CD4-positive, alpha-beta T cell treated with Interleukin-2 at 100 ng/mL for 4 hours (primary cell): Measurements from ENCODE around the gene SOX2.

Source experiments
- DNase-seq: peaks from one replicate; pipeline ENCODE4 v3.0.0-alpha.2; 2020; ENCODE audit warnings: low spot score

The SOX2 gene

DNA sequence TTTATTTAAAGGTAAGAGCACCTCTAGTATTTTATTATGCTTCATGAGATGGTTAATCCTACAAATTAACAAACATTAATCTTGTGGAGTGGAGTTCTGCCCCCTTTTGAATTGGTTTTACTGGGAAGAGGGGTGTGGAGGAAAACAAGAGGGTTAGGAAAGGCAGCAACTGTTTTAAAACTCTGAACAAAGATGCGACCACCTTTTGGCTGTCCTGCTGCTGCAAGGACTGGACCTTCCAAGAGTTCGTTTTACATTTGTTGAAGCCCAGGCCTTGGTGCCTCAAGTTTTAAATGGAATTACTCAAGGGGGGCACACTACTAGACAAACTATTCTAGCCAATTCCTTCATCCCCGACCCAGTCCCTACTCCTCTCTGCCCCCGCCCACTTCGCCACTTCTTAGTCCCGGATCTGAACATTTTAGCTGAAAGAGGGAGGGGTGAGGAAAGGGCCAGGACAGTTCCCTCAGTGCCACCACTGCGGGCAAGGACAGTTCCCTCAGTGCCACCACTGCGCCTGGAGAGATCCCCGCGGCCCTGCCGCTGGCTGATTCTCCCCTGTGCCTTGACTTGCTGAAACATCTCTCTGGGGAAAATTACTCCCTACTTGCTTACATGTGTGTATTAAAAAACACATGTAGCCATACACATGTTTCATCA, 11.2 kb downstream of the SOX2 start:
- no peak for DNase-seq

GRCh38 chr3:181723625-181724191, 12.0 kb downstream of the SOX2 start:
- no peak for DNase-seq

DNA sequence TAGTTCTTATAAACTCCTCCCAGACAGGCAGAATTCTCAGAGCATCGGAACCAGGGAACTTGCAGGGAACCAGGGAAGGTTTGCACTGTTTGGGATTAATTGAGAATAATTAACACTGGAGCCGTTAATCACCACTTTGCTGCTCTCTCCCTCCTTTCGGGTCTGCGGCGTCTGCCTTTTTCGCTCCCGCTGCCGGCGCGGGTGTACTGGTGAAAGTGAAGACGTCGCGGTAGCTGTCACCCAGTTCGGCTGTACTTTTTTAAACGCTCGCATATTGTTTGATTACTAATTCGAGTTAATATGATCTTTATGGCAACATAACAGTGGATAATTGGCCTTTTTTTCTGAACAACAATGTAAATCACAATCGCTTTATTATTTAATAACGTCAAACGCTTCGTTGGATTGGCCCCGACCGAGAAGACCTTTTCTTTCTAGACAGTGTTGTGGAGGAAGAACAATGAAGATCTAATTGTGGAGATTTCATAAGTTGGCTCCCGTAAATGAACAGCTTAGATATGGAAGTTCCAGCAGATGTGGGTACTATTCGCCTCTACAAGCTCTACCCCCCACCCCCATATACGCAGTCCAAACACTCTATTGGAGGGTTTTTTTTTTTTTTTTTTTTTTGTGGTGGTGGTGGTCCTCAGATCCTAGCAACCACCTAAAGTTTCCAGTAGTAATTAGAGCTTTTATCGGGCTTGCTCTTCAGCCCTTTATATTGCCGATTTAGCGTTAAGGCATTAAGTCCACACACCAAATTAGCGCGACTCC, 12.7 kb downstream of the SOX2 start:
- DNase-seq = no peak

DNA sequence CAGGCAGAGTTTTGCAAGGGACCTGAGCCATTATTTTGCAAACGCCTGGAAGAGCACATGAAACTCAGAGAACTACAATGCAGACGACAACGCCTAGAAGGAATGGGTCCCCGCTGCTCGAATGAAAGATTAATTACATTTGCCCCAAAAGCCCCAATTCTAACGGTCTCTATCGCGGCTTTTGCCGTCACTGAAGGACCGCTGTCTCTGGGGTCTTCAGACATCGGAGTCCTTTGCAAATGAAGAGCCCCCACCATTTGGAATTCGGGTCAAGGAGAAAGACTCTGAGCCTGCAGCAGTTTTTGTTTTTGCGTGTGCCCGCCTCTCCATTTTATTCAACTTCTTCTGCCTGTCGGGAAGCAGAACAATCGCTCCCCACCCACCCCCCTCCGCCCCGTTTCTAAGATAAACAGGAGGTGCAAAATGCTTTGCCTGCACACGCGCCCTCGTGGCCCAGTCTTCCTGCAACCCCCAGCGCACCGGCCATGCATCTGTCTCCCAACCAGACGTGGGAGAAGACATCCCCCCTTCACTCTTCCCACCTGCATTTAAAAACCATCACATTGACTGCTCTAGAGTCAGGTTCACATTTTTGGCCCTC, 13.5 kb downstream of the SOX2 start:
- DNase-seq = no peak

- no peak for DNase-seq
Measured at GRCh38 chr3:181725830-181726229, 14.1 kb downstream of the SOX2 start.

GRCh38 chr3:181726351-181727330, 14.9 kb downstream of the SOX2 start:
- DNase-seq = no peak

- DNase-seq = no peak
Measured at GRCh38 chr3:181727341-181728032, 15.8 kb downstream of the SOX2 start.

DNA sequence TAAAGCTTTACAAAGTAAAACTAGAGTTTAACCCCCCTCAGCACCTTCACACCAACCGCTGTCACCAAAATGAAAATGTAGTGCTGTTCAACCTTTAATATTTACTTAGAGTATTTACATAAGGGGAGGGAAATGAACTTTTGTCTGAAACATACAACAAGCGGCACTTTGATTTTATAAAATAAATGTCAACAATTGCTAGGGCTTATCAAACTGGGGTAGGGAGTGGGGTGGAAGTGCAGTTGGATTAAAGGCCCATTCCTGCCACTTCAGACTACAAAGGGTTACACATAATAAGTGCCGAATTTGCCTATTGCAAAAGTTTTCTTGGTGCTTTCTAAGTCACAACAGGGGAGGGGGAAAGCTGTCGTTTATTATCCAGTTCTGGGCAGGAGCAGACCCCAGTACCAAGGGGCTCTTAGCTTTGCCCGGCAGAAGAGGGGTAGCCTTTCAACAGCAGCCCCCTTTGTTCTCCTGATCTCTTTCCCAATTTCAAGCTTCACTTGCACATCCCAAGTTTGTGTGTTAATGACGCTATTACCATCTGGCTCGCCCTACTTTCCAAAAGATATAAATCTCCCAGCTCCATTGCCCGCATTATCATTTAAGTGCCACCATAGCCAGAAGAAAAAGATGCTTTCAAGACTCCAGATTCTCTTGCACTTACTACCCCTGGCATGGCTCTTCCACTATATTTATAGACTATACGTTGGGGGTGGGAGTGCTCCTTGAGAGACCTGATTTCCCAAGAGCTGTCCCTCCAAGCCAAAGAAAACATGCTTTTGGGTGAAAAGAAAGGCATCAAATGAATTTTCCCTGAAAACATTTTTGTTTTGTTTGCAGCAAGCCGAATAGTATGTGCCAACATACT, 17.0 kb downstream of the SOX2 start:
- DNase-seq = no peak

DNA sequence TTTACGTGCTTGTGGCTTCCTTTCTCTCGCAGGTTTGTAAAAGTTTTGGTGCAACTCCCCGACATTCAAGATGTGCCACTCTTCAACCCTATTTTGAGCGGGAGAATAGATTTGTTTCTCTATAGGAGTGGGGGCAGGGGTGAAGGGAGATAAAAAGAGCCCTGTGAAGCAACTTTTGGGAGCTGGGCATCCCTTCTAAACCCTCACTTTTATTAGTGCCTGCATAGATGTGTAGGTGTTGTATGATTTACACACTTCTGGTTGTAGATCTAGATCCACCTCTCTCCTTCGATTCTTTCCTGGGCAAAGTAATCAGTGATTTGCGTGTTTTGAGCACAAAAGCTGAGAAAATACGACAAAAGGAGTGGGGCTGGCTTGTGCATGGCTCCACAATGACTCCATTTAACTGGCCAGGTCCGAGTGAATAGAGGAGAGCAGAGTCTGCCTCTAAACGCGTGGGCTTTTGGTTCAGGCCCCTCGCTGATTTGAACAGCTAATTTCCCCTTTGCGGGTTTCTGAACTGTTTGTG, 17.7 kb downstream of the SOX2 start:
- no peak for DNase-seq

DNA sequence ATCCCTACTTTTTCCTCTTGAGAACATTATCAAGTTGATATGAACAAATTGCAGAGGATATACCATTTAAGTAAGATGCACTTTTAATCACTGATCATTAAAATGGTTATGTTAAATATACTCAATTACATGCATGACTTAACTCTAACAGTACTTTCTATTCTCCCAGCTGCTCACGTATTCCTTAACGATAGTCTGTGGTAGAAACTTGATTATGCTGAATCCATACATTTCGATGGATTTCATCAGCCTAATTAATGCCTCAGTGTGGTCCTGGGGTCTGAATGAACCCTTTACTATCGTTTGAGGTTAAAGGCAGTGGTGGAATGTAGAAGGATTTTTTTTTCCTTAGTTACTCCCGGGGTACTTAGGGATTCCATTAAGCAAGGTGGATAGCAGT, 18.6 kb downstream of the SOX2 start:
- DNase-seq = no peak

DNA sequence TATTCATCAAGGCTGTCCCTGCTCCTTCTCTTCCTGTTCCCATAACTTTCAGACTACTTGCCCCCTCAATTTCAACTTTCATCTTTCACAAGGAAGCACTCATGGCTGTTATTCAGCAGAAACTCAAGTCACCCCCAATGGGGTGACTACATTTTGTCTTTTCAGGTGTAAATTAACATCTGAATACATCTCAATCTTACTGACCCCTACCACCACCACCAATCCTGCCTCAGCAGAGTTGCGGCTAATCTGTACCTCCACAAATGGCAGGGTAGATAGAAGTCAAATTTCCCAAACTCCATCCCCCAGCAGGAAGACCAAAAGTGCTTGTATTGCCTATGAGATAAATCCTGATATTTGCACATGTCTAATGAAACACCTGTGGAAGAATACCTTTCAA, 19.2 kb downstream of the SOX2 start:
- DNase-seq = no peak

DNA sequence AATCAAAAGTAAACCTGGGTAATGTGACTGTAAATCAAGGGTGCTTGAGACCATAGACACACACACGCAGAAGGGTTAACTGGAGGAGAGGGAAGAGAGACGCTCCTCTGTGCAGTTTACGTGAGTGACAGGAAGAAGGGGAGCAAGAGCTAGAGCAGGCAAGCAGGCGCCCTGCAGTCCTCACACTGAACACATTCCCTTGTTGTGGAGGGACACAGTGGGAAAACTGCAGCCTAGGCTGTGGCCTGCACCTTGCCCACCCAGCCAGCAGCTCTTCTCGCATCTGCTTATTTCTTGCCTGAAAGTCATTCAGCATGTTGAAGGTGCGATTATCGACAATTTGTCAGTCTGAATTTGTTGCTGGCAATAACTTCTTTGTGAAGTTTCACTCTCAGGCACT, 24.2 kb downstream of the SOX2 start:
- no peak for DNase-seq

GRCh38 chr3:181738551-181738950, 26.8 kb downstream of the SOX2 start:
- no peak for DNase-seq

GRCh38 chr3:181739628-181740027, 27.9 kb downstream of the SOX2 start:
- DNase-seq = no peak

- no peak for DNase-seq
Measured at GRCh38 chr3:181741417-181741816, 29.7 kb downstream of the SOX2 start.

- no peak for DNase-seq
Measured at GRCh38 chr3:181752202-181752671, 40.5 kb downstream of the SOX2 start.

GRCh38 chr3:181753391-181753790, 41.7 kb downstream of the SOX2 start:
- DNase-seq = no peak

DNA sequence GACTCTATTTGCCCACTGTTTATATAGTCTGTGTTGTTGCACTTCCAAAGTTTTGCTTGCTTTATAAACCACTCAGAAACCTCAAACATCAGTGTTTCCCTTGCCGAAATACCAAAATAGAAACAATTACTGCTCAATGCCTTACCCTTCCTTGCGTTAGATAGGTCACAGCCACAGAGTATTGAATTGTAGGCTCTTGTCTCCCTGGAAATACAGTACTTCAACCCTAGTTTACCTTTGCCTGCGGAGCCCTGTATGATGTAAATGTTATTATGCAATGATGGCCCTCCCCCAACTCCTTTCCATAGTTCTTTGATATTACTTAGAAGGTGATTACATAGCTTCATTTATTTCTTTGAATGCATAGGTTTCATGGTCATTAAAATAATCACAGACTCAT, 44.2 kb downstream of the SOX2 start:
- DNase-seq = no peak

- no peak for DNase-seq
Measured at GRCh38 chr3:181756645-181757297, 45.0 kb downstream of the SOX2 start.
